CD14-positive monocyte (primary cell): ENCODE data around the gene MED26. TPM values are rescaled to one million over a fixed set of nuclear protein-coding genes. Genes with fewer than 3 reads are reported as not detected.
A peak's percentile ranks its signal among the peaks of the same experiment; 100 is the strongest.

Source experiments
- DNase-seq, 3 donors: peaks; one replicate each; pipeline ENCODE4 v3.0.0-alpha.2; 2011 to 2022
- H2AFZ ChIP-seq: 2 replicates; pipeline ENCODE4 v1.6.0; 2012; ENCODE audit warnings: mild to moderate bottlenecking, low read depth, low read length, inconsistent platforms; ENCODE audit not compliant: insufficient read depth, poor library complexity, severe bottlenecking
- H3K27ac ChIP-seq, 2 donors: 1 replicate in 1 of 2; 2 replicates in 1 of 2; pipeline ENCODE4 v1.5.1; 2012 to 2013; ENCODE audit warnings: low read length in 2 of 2, control low read depth in 1 of 2, inconsistent platforms in 1 of 2, low read depth in 1 of 2, mild to moderate bottlenecking in 1 of 2
- H3K27me3 ChIP-seq, 2 donors: one replicate each; pipeline versions ENCODE4 v1.6.0 to v1.6.1; 2011 to 2013; ENCODE audit warnings: low read length in 2 of 2; ENCODE audit not compliant: control insufficient read depth in 2 of 2, insufficient read depth in 2 of 2
- H3K36me3 ChIP-seq, 2 donors: replicated peaks in 1 of 2; 1 replicate in 1 of 2; 2 replicates in 1 of 2; pipeline versions ENCODE4 v1.5.1 to v1.6.1; 2012 to 2013; ENCODE audit warnings: low read length in 2 of 2, control low read depth in 1 of 2, inconsistent platforms in 1 of 2, mild to moderate bottlenecking in 1 of 2; ENCODE audit not compliant: insufficient read depth in 2 of 2, control insufficient read depth in 1 of 2
- H3K4me1 ChIP-seq, 2 donors: 1 replicate in 1 of 2; 2 replicates in 1 of 2; pipeline versions ENCODE4 v1.5.1 to v1.6.1; 2012 to 2013; ENCODE audit warnings: low read length in 2 of 2, control low read depth in 1 of 2, inconsistent platforms in 1 of 2, mild to moderate bottlenecking in 1 of 2, moderate library complexity in 1 of 2; ENCODE audit not compliant: insufficient read depth in 2 of 2, control insufficient read depth in 1 of 2
- H3K4me2 ChIP-seq: replicated peaks from 2 replicates; pipeline ENCODE3; 2012; ENCODE audit warnings: low read length, moderate library complexity, mild to moderate bottlenecking; ENCODE audit not compliant: poor library complexity, severe bottlenecking; ENCODE audit errors: extremely low read depth
- H3K4me3 ChIP-seq, 3 experiments: fragments of 200-600 bp in 1 of 3; sonication (generic) in 1 of 3; replicated peaks in 1 of 3; 1 replicate in 2 of 3; 2 replicates in 1 of 3; pipeline ENCODE4 v1.5.1; 2011 to 2013; ENCODE audit warnings: low read length in 3 of 3, mild to moderate bottlenecking in 3 of 3, control low read depth in 2 of 3, low read depth in 2 of 3, inconsistent platforms in 1 of 3, moderate library complexity in 1 of 3
- H3K79me2 ChIP-seq: 2 replicates; pipeline ENCODE4 v1.6.0; 2012; ENCODE audit warnings: mild to moderate bottlenecking, control low read depth, inconsistent platforms, low read length, moderate library complexity; ENCODE audit not compliant: insufficient read depth
- H3K9ac ChIP-seq: 2 replicates; pipeline ENCODE4 v1.6.0; 2017; ENCODE audit warnings: low read length, mild to moderate bottlenecking; ENCODE audit not compliant: insufficient read depth, poor library complexity, severe bottlenecking
- H3K9me3 ChIP-seq, 2 donors: replicated peaks in 1 of 2; 1 replicate in 1 of 2; 2 replicates in 1 of 2; pipeline versions ENCODE4 v1.5.1 to v1.6.1; 2012 to 2013; ENCODE audit warnings: low read length in 2 of 2, control low read depth in 1 of 2; ENCODE audit not compliant: control insufficient read depth in 1 of 2, insufficient read depth in 1 of 2
- H4K20me1 ChIP-seq: 2 replicates; pipeline ENCODE4 v1.6.0; 2012; ENCODE audit warnings: mild to moderate bottlenecking, low read length, control low read depth, moderate library complexity; ENCODE audit not compliant: insufficient read depth
- H3K27ac Mint-ChIP-seq, 7 donors: one replicate each; pipeline ENCODE4 v1.8.0; 2020; ENCODE audit warnings: mild to moderate bottlenecking in 7 of 7, mixed read lengths in 7 of 7, moderate library complexity in 6 of 7, inconsistent platforms in 2 of 7
- H3K27me3 Mint-ChIP-seq, 3 donors: one replicate each; pipeline ENCODE4 v1.8.0; 2021 to 2022; ENCODE audit warnings: low read depth in 3 of 3, mild to moderate bottlenecking in 3 of 3, mixed read lengths in 3 of 3, moderate library complexity in 3 of 3, inconsistent platforms in 1 of 3
- H3K36me3 Mint-ChIP-seq, 2 donors: one replicate each; pipeline ENCODE4 v1.8.0; 2020; ENCODE audit warnings: mixed read lengths in 2 of 2, inconsistent platforms in 1 of 2, mild to moderate bottlenecking in 1 of 2
- H3K4me1 Mint-ChIP-seq: one replicate; pipeline ENCODE4 v1.8.0; 2020; ENCODE audit warnings: mild to moderate bottlenecking, mixed read lengths
- H3K4me3 Mint-ChIP-seq, 2 donors: one replicate each; pipeline ENCODE4 v1.8.0; 2020; ENCODE audit warnings: mild to moderate bottlenecking in 2 of 2, mixed read lengths in 2 of 2, moderate library complexity in 1 of 2
- H3K9me3 Mint-ChIP-seq, 7 donors: one replicate each; pipeline ENCODE4 v1.8.0; 2020 to 2022; ENCODE audit warnings: mixed read lengths in 7 of 7, mild to moderate bottlenecking in 6 of 7, moderate library complexity in 6 of 7, inconsistent platforms in 2 of 7
- CTCF ChIP-seq: fragments of 200-600 bp; IDR thresholded peaks from one replicate; pipeline ENCODE4 v1.8.0; 2022; ENCODE audit warnings: antibody characterized with exemption, mild to moderate bottlenecking
- WGBS: methylation state at CpG from one replicate; pipeline ENCODE4 v1.1.5; 2013; ENCODE audit warnings: missing lambda C conversion rate; ENCODE audit not compliant: insufficient coverage; 5-methylcytosine and 5-hydroxymethylcytosine counted together
- intact Hi-C, 2 donors: fragments of 100-400 bp; cut with micrococcal nuclease; formaldehyde crosslinking; loops; one replicate each; pipeline versions ENCODE4 v1.15.0 to v1.15.1; 2023
- polyA plus RNA-seq, 3 donors: library from polyadenylated mRNA; depleted of rRNA in 1 of 3; unstranded in 2 of 3; stranded (reverse) in 1 of 3; fragments of 300-500 nt in 2 of 3; fragments of >200 nt in 1 of 3; fragmentation: Illumina TruSeq in 2 of 3; gene quantifications; 1 replicate in 2 of 3; 2 replicates in 1 of 3; pipeline ENCODE4 v1.2.3, GENCODE V29; 2012 to 2021

MED26 gene
- polyA plus RNA-seq, 3 donors, result 1.1 to 7.1 (median 2.1) TPM

- WGBS, result 0% methylated on average over 2 of the region's 2 CpGs
- Mint-ChIP-seq H3K27me3 (no peaks in the 10 kb centered on the region), H3K4me1 (peaks cover 78% of the 10 kb centered on the region), H3K9me3 (no peaks in the 10 kb centered on the region), H3K36me3 (peaks cover 12 to 14% of the 10 kb centered on the region in 2 donors), H3K27ac (peak overlapping the region in 5 of 7 donors; percentile 6 to 74 (median 52)), H3K4me3 (peak overlapping the region in 1 of 2 donors; percentile 25)
- intact Hi-C loops, result loop anchor here in 1 of 2 donors (5.0 kb wide), 1 partner anchor 43 kb away; the partner anchor contains the start of gene SLC35E1
- Histone ChIP-seq H3K4me2 (no peak overlapping the region), H3K9ac (no peak overlapping the region), H4K20me1 (peaks cover 100% of the 10 kb centered on the region), H3K27me3 (no peaks in the 10 kb centered on the region), H3K27ac (peak overlapping the region in 1 of 2 donors; percentile 67), H3K4me1 (peaks cover 38 to 47% of the 10 kb centered on the region in 2 donors), H3K36me3 (no peaks in the 10 kb centered on the region), H2AFZ (no peak overlapping the region), H3K4me3 (no peak overlapping the region), H3K9me3 (no peaks in the 10 kb centered on the region), H3K79me2 (peaks cover 100% of the 10 kb centered on the region)
- no peak for TF ChIP-seq CTCF
- no peak for DNase-seq
These were observed 13.1 kb downstream of the MED26 start for GRCh38 chr19:16614941-16615340.

- Mint-ChIP-seq H3K4me1 (peaks cover 78% of the 10 kb centered on the region), H3K4me3 (no peak overlapping the region), H3K9me3 (no peaks in the 10 kb centered on the region), H3K36me3 (peaks cover 12 to 14% of the 10 kb centered on the region in 2 donors), H3K27me3 (no peaks in the 10 kb centered on the region), H3K27ac (peak overlapping the region in 4 of 7 donors; percentile 2 to 75 (median 36))
- TF ChIP-seq CTCF, result no peak
- WGBS, result 80% methylated on average over 2 of the region's 2 CpGs
- no peaks in the 10 kb centered on the region for H3K27me3 ChIP-seq
- peaks cover 40 to 52% of the 10 kb centered on the region in 2 donors for H3K4me1 ChIP-seq
- H3K36me3 ChIP-seq, result no peaks in the 10 kb centered on the region
- H3K4me2 ChIP-seq, result no peak overlapping the region
- H4K20me1 ChIP-seq, result peaks cover 100% of the 10 kb centered on the region
- peaks cover 100% of the 10 kb centered on the region for H3K79me2 ChIP-seq
- H3K4me3 ChIP-seq, result no peak overlapping the region
- intact Hi-C loops, result loop anchor here in 1 of 2 donors (5.0 kb wide), 1 partner anchor 42 kb away; the partner anchor contains the start of gene SLC35E1
- peak overlapping the region in 1 of 2 donors; percentile 67 for H3K27ac ChIP-seq
- no peak overlapping the region for H3K9ac ChIP-seq
- DNase-seq, result no peak
- no peaks in the 10 kb centered on the region for H3K9me3 ChIP-seq
- H2AFZ ChIP-seq, result no peak overlapping the region
These were observed 14.2 kb downstream of the MED26 start for GRCh38 chr19:16613841-16614240.
